HEK293 (cell line): ENCODE results near the gene C5AR2.
"Not testable (repeated sequence)": the region's sequence is repeated elsewhere in the genome, so short reads cannot be mapped to it uniquely, and the experiment has no call there.

Experiments
- CTCF ChIA-PET: fragments of 350-600 bp; formaldehyde crosslinking; extraction: SDS; loops from one replicate; lab custom pipeline; 2021; ENCODE audit warnings: antibody characterized with exemption; lab: Yijun Ruan, JAX
- POLR2A ChIA-PET: fragments of 300-600 bp; formaldehyde crosslinking; extraction: SDS; loops from one replicate; lab custom pipeline; 2020; ENCODE audit warnings: antibody characterized with exemption, inconsistent platforms; lab: Yijun Ruan, JAX
- H3K27ac ChIP-seq: fragments of 200-500 bp; sonication (Bioruptor generic); 2 replicates; pipeline ENCODE4 v1.5.1; 2014; ENCODE audit warnings: low read depth, low read length, control low read depth, inconsistent platforms; ENCODE audit errors: extremely low read depth
- H3K36me3 ChIP-seq, 2 experiments: fragments of 200-500 bp in 1 of 2; sonication (Bioruptor generic) in 1 of 2; 1 replicate in 1 of 2; 2 replicates in 1 of 2; pipeline ENCODE4 v1.5.1; 2014 to 2017; ENCODE audit warnings: inconsistent platforms in 2 of 2, low read length in 2 of 2; ENCODE audit not compliant: control insufficient read depth in 2 of 2, insufficient read depth in 1 of 2
- H3K4me1 ChIP-seq: fragments of 200-500 bp; sonication (Bioruptor generic); 2 replicates; pipeline ENCODE4 v1.5.1; 2014; ENCODE audit warnings: mild to moderate bottlenecking, low read length, inconsistent platforms; ENCODE audit not compliant: control insufficient read depth, insufficient read depth
- H3K4me3 ChIP-seq: 2 replicates; pipeline ENCODE4 v1.5.1; 2011; ENCODE audit warnings: low read depth, mild to moderate bottlenecking, control low read depth, low read length, moderate library complexity
- H3K9me3 ChIP-seq: fragments of 200-500 bp; sonication (Bioruptor generic); 2 replicates; pipeline ENCODE4 v1.5.1; 2014; ENCODE audit warnings: low read depth, low read length, inconsistent platforms; ENCODE audit not compliant: control insufficient read depth, insufficient read depth
- KLF1 ChIP-seq: fragments of 450-650 bp; formaldehyde crosslinking; IDR thresholded peaks from 2 replicates; pipeline ENCODE4 v1.5.1; 2016; ENCODE audit warnings: missing biosample characterization, missing genetic modification characterization
- KLF9 ChIP-seq: fragments of 450-650 bp; formaldehyde crosslinking; IDR thresholded peaks from 2 replicates; pipeline ENCODE4 v1.5.1; 2016; ENCODE audit warnings: missing biosample characterization, missing genetic modification characterization, low read depth
- SP3 ChIP-seq: fragments of 450-650 bp; formaldehyde crosslinking; IDR thresholded peaks from 2 replicates; pipeline ENCODE4 v1.5.1; 2016; ENCODE audit warnings: missing biosample characterization, missing genetic modification characterization
- TRIM28 ChIP-seq: IDR thresholded peaks from 2 replicates; pipeline ENCODE4 v1.6.1; 2011; ENCODE audit warnings: low read length, control low read depth, borderline replicate concordance
- ZBTB17 ChIP-seq: fragments of 450-650 bp; formaldehyde crosslinking; IDR thresholded peaks from 2 replicates; pipeline ENCODE4 v1.5.1; 2016; ENCODE audit warnings: missing biosample characterization, missing genetic modification characterization
- ZIC2 ChIP-seq: fragments of 450-650 bp; formaldehyde crosslinking; IDR thresholded peaks from 2 replicates; pipeline ENCODE4 v1.5.1; 2016; ENCODE audit warnings: missing biosample characterization, missing genetic modification characterization
- ZNF266 ChIP-seq: fragments of 450-650 bp; formaldehyde crosslinking; IDR thresholded peaks from 2 replicates; pipeline ENCODE4 v1.5.1; 2016; ENCODE audit warnings: missing biosample characterization, missing genetic modification characterization, low read depth
- ZNF341 ChIP-seq: fragments of 450-650 bp; formaldehyde crosslinking; IDR thresholded peaks from 2 replicates; pipeline ENCODE4; 2016; ENCODE audit warnings: low read depth, missing biosample characterization, missing genetic modification characterization
- ZNF423 ChIP-seq: fragments of 450-650 bp; formaldehyde crosslinking; IDR thresholded peaks from 2 replicates; pipeline ENCODE4 v1.5.1; 2016; ENCODE audit warnings: missing biosample characterization, missing genetic modification characterization
- ZNF549 ChIP-seq: fragments of 450-650 bp; IDR thresholded peaks from 2 replicates; pipeline ENCODE4 v1.5.1; 2018; ENCODE audit warnings: missing biosample characterization, missing genetic modification characterization, mild to moderate bottlenecking, inconsistent platforms, moderate library complexity
- ZNF600 ChIP-seq: fragments of 450-650 bp; formaldehyde crosslinking; IDR thresholded peaks from 2 replicates; pipeline ENCODE4 v1.5.1; 2016; ENCODE audit warnings: missing biosample characterization, missing genetic modification characterization
- ZNF624 ChIP-seq: fragments of 450-650 bp; formaldehyde crosslinking; IDR thresholded peaks from 2 replicates; pipeline ENCODE4 v1.5.1; 2017; ENCODE audit warnings: missing biosample characterization, missing genetic modification characterization
- ZNF626 ChIP-seq: fragments of 450-650 bp; sonication (Bioruptor Pico); formaldehyde crosslinking; IDR thresholded peaks from 2 replicates; pipeline ENCODE4 v1.5.1; 2018; ENCODE audit warnings: missing biosample characterization, missing genetic modification characterization, inconsistent platforms
- ZNF791 ChIP-seq: fragments of 450-650 bp; formaldehyde crosslinking; IDR thresholded peaks from 2 replicates; pipeline ENCODE4 v1.5.1; 2016; ENCODE audit warnings: missing biosample characterization, missing genetic modification characterization
- ZSCAN30 ChIP-seq: fragments of 450-650 bp; IDR thresholded peaks from 2 replicates; pipeline ENCODE4 v1.5.1; 2018; ENCODE audit warnings: missing biosample characterization, mild to moderate bottlenecking, missing genetic modification characterization, moderate library complexity
- ZXDB ChIP-seq: fragments of 450-650 bp; formaldehyde crosslinking; IDR thresholded peaks from 2 replicates; pipeline ENCODE4 v1.5.1; 2016; ENCODE audit warnings: missing biosample characterization, missing genetic modification characterization
- TF ChIP-seq, protein P1 (sequence below): fragments of 450-650 bp; formaldehyde crosslinking; IDR thresholded peaks from 2 replicates; pipeline ENCODE4 v1.5.1; 2016; ENCODE audit warnings: missing biosample characterization, missing genetic modification characterization, borderline replicate concordance

C5AR2 gene

GRCh38 chr19:47362321-47362720, 30.3 kb downstream of the C5AR2 start:
- POLR2A ChIA-PET = interaction anchor here (0.9 kb wide), 1 partner anchor 13 kb away, joined by 6 read pairs; the partner anchor contains the start of gene DHX34
- H3K27ac ChIP-seq = no peak overlapping the region
- peaks cover 61 to 86% of the 10 kb centered on the region in 2 experiments for H3K36me3 ChIP-seq
- no peaks in the 10 kb centered on the region for H3K4me1 ChIP-seq
- TF ChIP-seq ZNF266 (no peak), ZNF423 (no peak), ZXDB (tag by site-specific recombination) (no peak), ZNF624 (tag by site-specific recombination) (no peak), ZNF626 (tag by site-specific recombination) (no peak), ZNF791 (tag by site-specific recombination) (no peak)
- H3K9me3 ChIP-seq = no peaks in the 10 kb centered on the region
- no peak overlapping the region for H3K4me3 ChIP-seq
- CTCF ChIA-PET = interaction anchor here (1.0 to 2.5 kb wide), 4 partner anchors 14 to 74 kb away, joined by 3 to 12 read pairs (median 6); partner anchors contain the start of gene DHX34

DNA sequence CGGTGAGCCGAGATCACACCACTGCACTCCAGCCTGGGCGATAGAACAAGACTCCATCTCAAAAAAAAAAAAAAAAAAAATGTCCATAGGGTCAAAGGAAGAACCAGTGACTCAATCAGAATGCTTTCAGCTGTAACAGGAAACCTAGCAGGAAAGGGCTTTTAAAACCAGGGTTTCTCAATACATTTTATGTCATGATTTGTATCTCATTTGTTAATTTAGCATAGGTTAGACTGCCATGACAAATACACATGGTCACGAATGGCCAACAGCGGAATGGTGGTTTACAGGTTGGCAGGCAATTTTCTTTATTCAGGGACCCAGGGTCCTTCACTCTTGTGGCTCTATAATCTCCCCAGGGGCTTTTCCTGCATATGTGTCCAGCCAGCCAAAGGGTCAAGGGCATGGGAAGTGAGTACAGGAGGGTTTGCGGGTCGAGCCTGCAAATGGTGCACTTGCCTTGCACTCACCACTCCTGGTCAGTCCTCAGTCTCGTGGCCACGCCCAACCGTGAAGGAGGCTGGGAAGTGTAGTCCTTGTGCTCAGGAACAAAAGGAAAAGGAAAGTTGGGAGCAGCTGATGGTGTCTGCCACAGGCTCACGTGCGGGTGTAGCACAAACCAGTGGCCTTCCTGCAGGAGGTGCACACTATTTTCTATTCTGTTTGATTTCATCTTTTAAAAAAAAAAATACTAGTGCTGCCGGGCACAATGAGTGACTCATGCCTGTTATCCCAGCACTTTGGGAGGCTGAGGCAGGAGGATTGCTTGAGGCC, 32.0 kb downstream of the C5AR2 start:
- H3K9me3 ChIP-seq = no peaks in the 10 kb centered on the region
- H3K36me3 ChIP-seq = peaks cover 59 to 75% of the 10 kb centered on the region in 2 experiments
- ChIA-PET POLR2A (interaction anchor here (0.6 to 0.7 kb wide), 2 partner anchors 10 to 241 kb away, joined by 3 to 7 read pairs; no protein-coding TSS in a partner anchor), CTCF (interaction anchor here (0.7 kb wide), 1 partner anchor 449 kb away, joined by 3 read pairs; no protein-coding TSS in a partner anchor)
- no peak overlapping the region for H3K27ac ChIP-seq
- H3K4me3 ChIP-seq = no peak overlapping the region
- 0 out of 2 replicates have a peak, but pooled peaks have one; percentile 40 for TF ChIP-seq SP3 (tag by site-specific recombination)
- TF ChIP-seq ZNF600 (tag by site-specific recombination) = no peak
- 0 out of 2 replicates have a peak, but pooled peaks have one; percentile 14 for TF ChIP-seq KLF1
- TF ChIP-seq ZBTB17 (tag by site-specific recombination) = 0 out of 2 replicates have a peak, but pooled peaks have one; percentile 12
- TF ChIP-seq, all 188 proteins: peak for 3
- H3K4me1 ChIP-seq = no peaks in the 10 kb centered on the region

DNA sequence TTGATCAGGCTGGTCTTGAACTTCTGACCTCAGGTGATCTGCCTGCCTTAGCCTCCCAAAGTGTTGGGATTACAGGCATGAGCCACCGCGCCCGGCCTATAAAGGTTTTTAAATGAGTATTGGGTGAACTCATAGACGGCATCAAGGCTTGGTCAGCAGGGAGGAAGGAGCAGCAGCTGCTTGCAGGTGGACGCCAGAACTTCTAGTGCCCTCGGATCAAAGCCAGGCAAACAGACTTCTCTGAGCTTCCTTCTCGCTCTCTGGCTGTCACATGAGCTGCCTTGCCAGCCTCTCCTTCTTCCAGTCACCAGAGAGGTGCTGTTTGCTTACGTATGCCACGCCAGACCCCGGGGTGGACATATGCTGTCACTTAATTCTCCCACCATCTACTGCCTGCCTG, 33.5 kb downstream of the C5AR2 start:
- not testable (repeated sequence) for H3K4me3 ChIP-seq, H3K9me3 ChIP-seq, H3K4me1 ChIP-seq, H3K27ac ChIP-seq
- ChIA-PET CTCF (interaction anchor here (0.6 to 2.6 kb wide), 6 partner anchors 16 to 765 kb away, joined by 3 to 14 read pairs (median 3); partner anchors contain the start of gene DHX34), POLR2A (interaction anchor here (1.5 kb wide), 1 partner anchor 16 kb away, joined by 6 read pairs; the partner anchor contains the start of gene DHX34)
- H3K36me3 ChIP-seq = peaks cover 57 to 75% of the 10 kb centered on the region in 2 experiments

DNA sequence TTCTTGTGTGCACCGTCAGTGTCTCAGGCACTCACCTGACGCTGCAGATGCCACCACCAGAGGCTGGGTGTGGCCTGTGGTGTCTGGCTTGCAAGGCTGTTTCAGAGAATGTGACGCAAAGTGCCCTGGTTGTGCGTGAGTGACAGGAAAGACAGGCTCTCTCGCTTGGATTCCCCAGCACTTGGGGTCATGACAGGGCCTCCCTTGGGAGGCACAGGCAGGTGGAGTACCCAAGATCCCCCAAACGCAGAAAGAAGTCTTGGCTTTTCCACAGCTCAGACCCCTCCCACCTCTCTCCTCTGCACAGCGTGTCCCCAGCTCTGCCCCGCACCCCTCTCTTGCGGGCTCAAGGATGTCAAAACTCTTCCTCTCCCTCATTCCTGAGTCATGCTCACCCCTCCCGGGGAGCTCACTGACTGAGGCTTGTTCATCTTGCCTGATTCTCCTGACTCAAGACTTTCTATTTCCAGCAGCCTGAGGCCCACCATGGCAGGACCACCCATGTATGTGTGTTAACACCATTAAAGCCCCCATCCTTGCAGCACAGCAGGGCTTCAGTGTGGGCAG, 38.2 kb downstream of the C5AR2 start:
- ChIA-PET CTCF (interaction anchor here (0.6 to 4.0 kb wide), 5 partner anchors 13 to 247 kb away, joined by 3 to 22 read pairs (median 4); partner anchors contain the start of gene DHX34), POLR2A (interaction anchor here (0.6 to 0.8 kb wide), 2 partner anchors 21 to 29 kb away, joined by 3 read pairs; partner anchors contain the start of gene DHX34)
- Histone ChIP-seq H3K9me3 (no peaks in the 10 kb centered on the region), H3K27ac (0 out of 2 replicates have a peak overlapping the region, but pooled peaks have one; percentile 5), H3K4me3 (no peak overlapping the region), H3K36me3 (peaks cover 29 to 78% of the 10 kb centered on the region in 2 experiments; a peak in 2 of 3 replicates), H3K4me1 (no peaks in the 10 kb centered on the region)
- TF ChIP-seq ZIC2 = peak; percentile 74
- TF ChIP-seq ZNF549 (tag by site-specific recombination) = no peak

DNA sequence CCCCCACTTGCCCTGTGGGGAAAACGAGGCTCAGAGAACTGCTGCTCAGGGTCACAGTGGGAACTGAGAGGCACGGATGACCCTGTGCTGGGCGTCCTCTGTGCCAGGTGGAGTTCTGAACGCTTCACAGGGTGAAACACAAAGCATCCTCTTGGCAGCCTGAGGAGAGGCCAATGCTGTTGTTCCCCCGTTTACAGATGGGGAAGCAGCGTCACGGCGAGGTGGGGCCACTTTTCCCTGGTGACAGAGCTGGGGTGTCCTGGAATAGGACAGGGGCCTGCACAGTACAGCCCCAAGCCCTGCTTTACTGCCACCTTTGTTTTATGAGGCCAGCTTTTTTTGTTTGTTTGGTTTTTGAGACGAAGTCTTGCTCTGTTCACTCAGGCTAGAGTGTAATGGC, 39.3 kb downstream of the C5AR2 start:
- Histone ChIP-seq H3K27ac (no peak overlapping the region), H3K36me3 (peaks cover 29 to 84% of the 10 kb centered on the region in 2 experiments; a peak in 2 of 3 replicates), H3K4me1 (no peaks in the 10 kb centered on the region), H3K4me3 (no peak overlapping the region), H3K9me3 (no peaks in the 10 kb centered on the region)
- ChIA-PET CTCF (interaction anchor here (0.7 to 4.0 kb wide), 3 partner anchors 19 to 25 kb away, joined by 3 to 22 read pairs (median 17); partner anchors contain the start of gene DHX34), POLR2A (interaction anchor here (0.7 kb wide), 1 partner anchor 22 kb away, joined by 4 read pairs; the partner anchor contains the start of gene DHX34)
- TF ChIP-seq ZNF341 (tag by site-specific recombination) (no peak), KLF9 (tag by site-specific recombination) (no peak), ZSCAN30 (no peak), TRIM28 (no peak)
- TF ChIP-seq, protein P1, sequence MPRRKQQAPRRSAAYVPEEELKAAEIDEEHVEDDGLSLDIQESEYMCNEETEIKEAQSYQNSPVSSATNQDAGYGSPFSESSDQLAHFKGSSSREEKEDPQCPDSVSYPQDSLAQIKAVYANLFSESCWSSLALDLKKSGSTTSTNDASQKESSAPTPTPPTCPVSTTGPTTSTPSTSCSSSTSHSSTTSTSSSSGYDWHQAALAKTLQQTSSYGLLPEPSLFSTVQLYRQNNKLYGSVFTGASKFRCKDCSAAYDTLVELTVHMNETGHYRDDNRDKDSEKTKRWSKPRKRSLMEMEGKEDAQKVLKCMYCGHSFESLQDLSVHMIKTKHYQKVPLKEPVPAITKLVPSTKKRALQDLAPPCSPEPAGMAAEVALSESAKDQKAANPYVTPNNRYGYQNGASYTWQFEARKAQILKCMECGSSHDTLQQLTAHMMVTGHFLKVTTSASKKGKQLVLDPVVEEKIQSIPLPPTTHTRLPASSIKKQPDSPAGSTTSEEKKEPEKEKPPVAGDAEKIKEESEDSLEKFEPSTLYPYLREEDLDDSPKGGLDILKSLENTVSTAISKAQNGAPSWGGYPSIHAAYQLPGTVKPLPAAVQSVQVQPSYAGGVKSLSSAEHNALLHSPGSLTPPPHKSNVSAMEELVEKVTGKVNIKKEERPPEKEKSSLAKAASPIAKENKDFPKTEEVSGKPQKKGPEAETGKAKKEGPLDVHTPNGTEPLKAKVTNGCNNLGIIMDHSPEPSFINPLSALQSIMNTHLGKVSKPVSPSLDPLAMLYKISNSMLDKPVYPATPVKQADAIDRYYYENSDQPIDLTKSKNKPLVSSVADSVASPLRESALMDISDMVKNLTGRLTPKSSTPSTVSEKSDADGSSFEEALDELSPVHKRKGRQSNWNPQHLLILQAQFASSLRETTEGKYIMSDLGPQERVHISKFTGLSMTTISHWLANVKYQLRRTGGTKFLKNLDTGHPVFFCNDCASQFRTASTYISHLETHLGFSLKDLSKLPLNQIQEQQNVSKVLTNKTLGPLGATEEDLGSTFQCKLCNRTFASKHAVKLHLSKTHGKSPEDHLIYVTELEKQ = no peak
